ENCODE results near the gene TRABD. TPM values are rescaled to one million over a fixed set of nuclear protein-coding genes. Genes with fewer than 3 reads are reported as not detected.

Gene TRABD
- polyA plus RNA-seq, 1 of the 3 experiments (the other 2 are of a cell fraction) = 50.6 TPM

- no peak overlapping the region for H3K4me3 ChIP-seq (ENCODE audit: low read depth in 2 of 2, low read length in 1 of 2)
- 76% methylated on average over 2 of the region's 6 CpGs for WGBS (ENCODE audit: low lambda C conversion rate)
- CTCF ChIA-PET = interaction anchor here (1.7 kb wide), 1 partner anchor 16 kb away, joined by 5 read pairs; no protein-coding TSS in a partner anchor
Measured at GRCh38 chr22:50175191-50175461, 10.6 kb upstream of the TRABD start.

More at GRCh38 chr22:50175191-50175461, 10.6 kb upstream of the TRABD start:
- Histone ChIP-seq H3K27ac (ENCODE audit: low read depth in 2 of 2, low read length in 1 of 2) (no peak overlapping the region), H3K79me2 (ENCODE audit: insufficient read depth) (no peaks in the 10 kb centered on the region), H3K9ac (no peak overlapping the region), H3K4me1 (ENCODE audit: control insufficient read depth in 1 of 2, insufficient read depth in 2 of 2, low read depth in 1 of 2, low read length in 1 of 2) (peaks cover 0 to 3% of the 10 kb centered on the region in 2 experiments; a peak in 1 of 4 replicates), H4K20me1 (ENCODE audit: insufficient read depth) (no peaks in the 10 kb centered on the region), H3K9me3 (no peaks in the 10 kb centered on the region), H2AFZ (ENCODE audit: low read depth) (no peak overlapping the region), H3K9me2 (no peaks in the 10 kb centered on the region), H3K27me3 (ENCODE audit: insufficient read depth) (no peaks in the 10 kb centered on the region), H3K36me3 (replicated peaks in 1 of 2; ENCODE audit: control insufficient read depth in 1 of 2, insufficient read depth in 2 of 2, low read length in 1 of 2) (no peaks in the 10 kb centered on the region), H3F3A (replicated peaks; ENCODE audit: insufficient read depth) (no peaks in the 10 kb centered on the region), H3K4me2 (no peak overlapping the region)
- TF ChIP-seq JUND (IDR thresholded peaks at IDR 0.05) (no peak), YY1 (IDR thresholded peaks at IDR 0.05; ENCODE audit: low read depth) (no peak), RCOR1 (IDR thresholded peaks at IDR 0.05; ENCODE audit: low read length) (no peak), TAF1 (IDR thresholded peaks at IDR 0.05; ENCODE audit: borderline replicate concordance, low read depth, low read length) (no peak), GATA2 (CRISPR knock-in tag; IDR thresholded peaks at IDR 0.05) (no peak), CHD2 (IDR thresholded peaks at IDR 0.05; ENCODE audit: low read length, partially characterized antibody) (no peak), MAX (IDR thresholded peaks at IDR 0.05; ENCODE audit: low read depth) (no peak), RXRA (IDR thresholded peaks at IDR 0.05; ENCODE audit: borderline replicate concordance, low read depth) (no peak), EP300 (IDR thresholded peaks at IDR 0.05; ENCODE audit: borderline replicate concordance in 1 of 2, low read depth in 1 of 2, low read length in 1 of 2) (no peak), NRF1 (IDR thresholded peaks at IDR 0.05; ENCODE audit: low read depth, low read length) (no peak), RFX5 (IDR thresholded peaks at IDR 0.05; ENCODE audit: low read length) (no peak), PBX3 (IDR thresholded peaks at IDR 0.05) (no peak)
- TF ChIP-seq, protein P1, sequence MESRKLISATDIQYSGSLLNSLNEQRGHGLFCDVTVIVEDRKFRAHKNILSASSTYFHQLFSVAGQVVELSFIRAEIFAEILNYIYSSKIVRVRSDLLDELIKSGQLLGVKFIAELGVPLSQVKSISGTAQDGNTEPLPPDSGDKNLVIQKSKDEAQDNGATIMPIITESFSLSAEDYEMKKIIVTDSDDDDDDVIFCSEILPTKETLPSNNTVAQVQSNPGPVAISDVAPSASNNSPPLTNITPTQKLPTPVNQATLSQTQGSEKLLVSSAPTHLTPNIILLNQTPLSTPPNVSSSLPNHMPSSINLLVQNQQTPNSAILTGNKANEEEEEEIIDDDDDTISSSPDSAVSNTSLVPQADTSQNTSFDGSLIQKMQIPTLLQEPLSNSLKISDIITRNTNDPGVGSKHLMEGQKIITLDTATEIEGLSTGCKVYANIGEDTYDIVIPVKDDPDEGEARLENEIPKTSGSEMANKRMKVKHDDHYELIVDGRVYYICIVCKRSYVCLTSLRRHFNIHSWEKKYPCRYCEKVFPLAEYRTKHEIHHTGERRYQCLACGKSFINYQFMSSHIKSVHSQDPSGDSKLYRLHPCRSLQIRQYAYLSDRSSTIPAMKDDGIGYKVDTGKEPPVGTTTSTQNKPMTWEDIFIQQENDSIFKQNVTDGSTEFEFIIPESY (IDR thresholded peaks at IDR 0.05; ENCODE audit: borderline replicate concordance, low read depth) = no peak
- TF ChIP-seq, protein P2, sequence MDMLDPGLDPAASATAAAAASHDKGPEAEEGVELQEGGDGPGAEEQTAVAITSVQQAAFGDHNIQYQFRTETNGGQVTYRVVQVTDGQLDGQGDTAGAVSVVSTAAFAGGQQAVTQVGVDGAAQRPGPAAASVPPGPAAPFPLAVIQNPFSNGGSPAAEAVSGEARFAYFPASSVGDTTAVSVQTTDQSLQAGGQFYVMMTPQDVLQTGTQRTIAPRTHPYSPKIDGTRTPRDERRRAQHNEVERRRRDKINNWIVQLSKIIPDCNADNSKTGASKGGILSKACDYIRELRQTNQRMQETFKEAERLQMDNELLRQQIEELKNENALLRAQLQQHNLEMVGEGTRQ (IDR thresholded peaks at IDR 0.05; ENCODE audit: borderline replicate concordance, low read depth, low read length) = no peak
- POLR2A ChIA-PET = interaction anchor here (0.6 kb wide), 1 partner anchor 286 kb away, joined by 3 read pairs; no protein-coding TSS in a partner anchor
- DNase-seq = no peak

Measured in SK-N-SH (cell line).